Skeletal muscle cell (primary cell): ENCODE results near the gene PLCL1.

ENCODE experiments used
- DNase-seq: peaks from one replicate; pipeline ENCODE4 v3.0.0-alpha.2; 2010; ENCODE audit warnings: low read depth
- H3K4me3 ChIP-seq: 2 replicates; pipeline ENCODE4 v1.5.1; 2011; ENCODE audit warnings: low read depth, mild to moderate bottlenecking, control low read depth, low read length, moderate library complexity

Gene PLCL1

GRCh38 chr2:198127627-198128026 lies 323.2 kb downstream of the PLCL1 start:
- H3K4me3 ChIP-seq = no peak overlapping the region

GRCh38 chr2:198129609-198130008 lies 325.2 kb downstream of the PLCL1 start:
- no peak overlapping the region for H3K4me3 ChIP-seq
- no peak for DNase-seq

More at GRCh38 chr2:198127627-198128026, 323.2 kb downstream of the PLCL1 start:
- DNase-seq = peak; percentile 31

- no peak overlapping the region for H3K4me3 ChIP-seq
Observed at GRCh38 chr2:198134293-198134955, 330.0 kb downstream of the PLCL1 start.

GRCh38 chr2:198135481-198135934 lies 331.1 kb downstream of the PLCL1 start:
- no peak for DNase-seq
- no peak overlapping the region for H3K4me3 ChIP-seq

More at GRCh38 chr2:198134293-198134955, 330.0 kb downstream of the PLCL1 start:
- no peak for DNase-seq

GRCh38 chr2:198136142-198136541 lies 331.7 kb downstream of the PLCL1 start:
- DNase-seq = no peak
- no peak overlapping the region for H3K4me3 ChIP-seq

GRCh38 chr2:198137733-198138132 lies 333.3 kb downstream of the PLCL1 start:
- no peak for DNase-seq
- H3K4me3 ChIP-seq = no peak overlapping the region

GRCh38 chr2:198141726-198142125 lies 337.3 kb downstream of the PLCL1 start:
- DNase-seq = no peak
- H3K4me3 ChIP-seq = no peak overlapping the region

- no peak for DNase-seq
- H3K4me3 ChIP-seq = no peak overlapping the region
Observed at GRCh38 chr2:198143156-198143555, 338.8 kb downstream of the PLCL1 start.

GRCh38 chr2:198143793-198144192 lies 339.4 kb downstream of the PLCL1 start:
- no peak for DNase-seq

GRCh38 chr2:198144660-198145059 lies 340.3 kb downstream of the PLCL1 start:
- no peak overlapping the region for H3K4me3 ChIP-seq
- DNase-seq = no peak

More at GRCh38 chr2:198143793-198144192, 339.4 kb downstream of the PLCL1 start:
- H3K4me3 ChIP-seq = no peak overlapping the region

GRCh38 chr2:198146346-198146940 lies 342.1 kb downstream of the PLCL1 start:
- DNase-seq = no peak
- no peak overlapping the region for H3K4me3 ChIP-seq

GRCh38 chr2:198157314-198157713 lies 352.9 kb downstream of the PLCL1 start:
- no peak for DNase-seq
- H3K4me3 ChIP-seq = no peak overlapping the region

GRCh38 chr2:198161151-198161550 lies 356.8 kb downstream of the PLCL1 start:
- no peak overlapping the region for H3K4me3 ChIP-seq

GRCh38 chr2:198162276-198162675 lies 357.9 kb downstream of the PLCL1 start:
- no peak overlapping the region for H3K4me3 ChIP-seq
- DNase-seq = no peak

More at GRCh38 chr2:198161151-198161550, 356.8 kb downstream of the PLCL1 start:
- no peak for DNase-seq

- no peak for DNase-seq
- H3K4me3 ChIP-seq = no peak overlapping the region
Observed at GRCh38 chr2:198164843-198165242, 360.4 kb downstream of the PLCL1 start.

GRCh38 chr2:198165289-198165688 lies 360.9 kb downstream of the PLCL1 start:
- H3K4me3 ChIP-seq = no peak overlapping the region
- DNase-seq = no peak

- no peak for DNase-seq
Observed at GRCh38 chr2:198167346-198167745, 363.0 kb downstream of the PLCL1 start.

GRCh38 chr2:198168651-198169050 lies 364.3 kb downstream of the PLCL1 start:
- H3K4me3 ChIP-seq = no peak overlapping the region
- no peak for DNase-seq

More at GRCh38 chr2:198167346-198167745, 363.0 kb downstream of the PLCL1 start:
- H3K4me3 ChIP-seq = no peak overlapping the region

- H3K4me3 ChIP-seq = no peak overlapping the region
- no peak for DNase-seq
Observed at GRCh38 chr2:198173242-198173641, 368.8 kb downstream of the PLCL1 start.

- DNase-seq = no peak
- no peak overlapping the region for H3K4me3 ChIP-seq
Observed at GRCh38 chr2:198173864-198174263, 369.5 kb downstream of the PLCL1 start.

GRCh38 chr2:198175271-198175670 lies 370.9 kb downstream of the PLCL1 start:
- no peak overlapping the region for H3K4me3 ChIP-seq
- no peak for DNase-seq
